GM12878 (cell line): ENCODE data around the gene PRKG1. TPM values are rescaled to one million over a fixed set of nuclear protein-coding genes. Genes with fewer than 3 reads are reported as not detected.

Source experiments
- ASH2L ChIP-seq: fragments of 300-600, 200-600 bp; sonication (generic); IDR thresholded peaks from 2 replicates; pipeline ENCODE4 v1.6.1; 2017; ENCODE audit warnings: low read depth, mild to moderate bottlenecking, borderline replicate concordance
- BCL11A ChIP-seq: IDR thresholded peaks from 2 replicates; pipeline ENCODE4 v1.6.1; 2011; ENCODE audit warnings: low read depth, low read length
- CHD4 ChIP-seq: fragments of 200-600 bp; sonication (generic); IDR thresholded peaks from 2 replicates; pipeline ENCODE4 v1.6.1; 2016; ENCODE audit warnings: mild to moderate bottlenecking
- DPF2 ChIP-seq: fragments of 450-650 bp; IDR thresholded peaks from 2 replicates; pipeline ENCODE4 v1.6.1; 2017; ENCODE audit warnings: mild to moderate bottlenecking
- E4F1 ChIP-seq: fragments of 450-650 bp; IDR thresholded peaks from 2 replicates; pipeline ENCODE4 v1.6.1; 2018; ENCODE audit warnings: borderline replicate concordance, mild to moderate bottlenecking; ENCODE audit not compliant: partially characterized antibody
- EZH2 ChIP-seq: IDR thresholded peaks from 2 replicates; pipeline ENCODE4 v1.6.1; 2012; ENCODE audit warnings: low read depth, mild to moderate bottlenecking, control low read depth, inconsistent platforms, low read length, borderline replicate concordance; ENCODE audit not compliant: control insufficient read depth
- USF2 ChIP-seq: IDR thresholded peaks from 2 replicates; pipeline ENCODE4 v1.6.1; 2011; ENCODE audit warnings: low read depth, low read length, improper control_type of control experiment, borderline replicate concordance
- ZBTB11 ChIP-seq: fragments of 450-650 bp; formaldehyde crosslinking; IDR thresholded peaks from 2 replicates; pipeline ENCODE4 v1.5.0; 2022; ENCODE audit warnings: mild to moderate bottlenecking, missing genetic modification characterization
- ZNF207 ChIP-seq: fragments of 450-650 bp; IDR thresholded peaks from 2 replicates; pipeline ENCODE4 v1.6.1; 2014; ENCODE audit warnings: antibody characterized with exemption, mild to moderate bottlenecking, borderline replicate concordance
- polyA plus RNA-seq, 11 experiments: library from polyadenylated mRNA; depleted of rRNA in 4 of 11; unstranded in 6 of 11; stranded (reverse) in 5 of 11; fragments of >200 nt; fragmentation: Nextera tagmentation in 4 of 11; fragmentation: Illumina TruSeq in 1 of 11; extraction: Ambion mirVana in 4 of 11; extraction: Trizol in 1 of 11; gene quantifications; 1 replicate in 1 of 11; 2 replicates in 10 of 11; pipeline versions ENCODE4 v1.2.1 to v1.2.3, GENCODE V29; 2011 to 2016; ENCODE audit warnings: inconsistent platforms in 2 of 11, missing spikeins in 2 of 11, low read depth in 1 of 11
- total RNA-seq, 4 experiments: library from RNA; depleted of rRNA in 3 of 4; stranded (reverse); fragments of >200 nt in 3 of 4; fragmentation: Illumina TruSeq in 1 of 4; extraction: Trizol in 1 of 4; gene quantifications; 2 replicates each; pipeline versions ENCODE4 v1.2.1 to v1.2.3, GENCODE V29; 2013 to 2021

PRKG1 gene
- total and polyA plus RNA-seq, 10 of the 15 experiments (the other 5 are each of a cell fraction or from before 2014, with no cell fraction given) = 0.04 to 0.05 TPM; not detected in 8

GRCh38 chr10:51896849-51897248, 822.6 kb downstream of the PRKG1 start (continued):
- no peak for TF ChIP-seq EZH2
- TF ChIP-seq CHD4 = no peak
- no peak for TF ChIP-seq ZNF207
- no peak for TF ChIP-seq USF2
- no peak for TF ChIP-seq E4F1
- no peak for TF ChIP-seq ASH2L
- no peak for TF ChIP-seq BCL11A
- no peak for TF ChIP-seq DPF2
- no peak for TF ChIP-seq ZBTB11 (CRISPR knock-in tag)
